Smooth muscle cell (in vitro differentiated cells): Measurements from ENCODE around the gene PFKL. TPM values are rescaled to one million over a fixed set of nuclear protein-coding genes. Genes with fewer than 3 reads are reported as not detected.

Experiments used
- DNase-seq: peaks from one replicate; lab custom pipeline; 2025; ENCODE audit not compliant: unreplicated experiment; lab: John Stamatoyannopoulos, UW
- H2AFZ ChIP-seq: fragments of 200-600 bp; sonication (generic); 2 replicates; pipeline ENCODE4 v1.6.0; 2016; ENCODE audit warnings: antibody characterized with exemption, low read depth, mild to moderate bottlenecking
- H3F3A ChIP-seq: fragments of 200-600 bp; sonication (generic); 2 replicates; pipeline ENCODE4 v1.6.0; 2017; ENCODE audit warnings: antibody characterized with exemption, low read depth
- H3K27ac ChIP-seq: fragments of 200-600 bp; sonication (generic); 2 replicates; pipeline ENCODE4 v1.5.1; 2016; ENCODE audit warnings: low read depth, mild to moderate bottlenecking
- H3K27me3 ChIP-seq: fragments of 200-600 bp; sonication (generic); 2 replicates; pipeline ENCODE4 v1.6.1; 2016; ENCODE audit warnings: low read depth, mild to moderate bottlenecking
- H3K36me3 ChIP-seq: fragments of 200-600 bp; sonication (generic); 2 replicates; pipeline ENCODE4 v1.5.1; 2016; ENCODE audit warnings: low read depth
- H3K4me1 ChIP-seq: fragments of 200-600 bp; sonication (generic); 2 replicates; pipeline ENCODE4 v1.5.1; 2016; ENCODE audit warnings: low read depth
- H3K4me2 ChIP-seq: fragments of 200-600 bp; sonication (generic); 2 replicates; pipeline ENCODE4 v1.6.0; 2016; ENCODE audit warnings: mild to moderate bottlenecking
- H3K4me3 ChIP-seq: fragments of 200-600 bp; sonication (generic); 2 replicates; pipeline ENCODE4 v1.5.1; 2016; ENCODE audit warnings: mild to moderate bottlenecking
- H3K79me2 ChIP-seq: fragments of 200-600 bp; sonication (generic); 2 replicates; pipeline ENCODE4 v1.6.0; 2016; ENCODE audit warnings: low read depth, mild to moderate bottlenecking
- H3K9ac ChIP-seq: fragments of 200-600 bp; sonication (generic); 2 replicates; pipeline ENCODE4 v1.6.0; 2016; ENCODE audit warnings: low read depth
- H3K9me3 ChIP-seq: fragments of 200-600 bp; sonication (generic); replicated peaks from 2 replicates; pipeline ENCODE4 v1.5.1; 2016; ENCODE audit warnings: low read depth
- H4K20me1 ChIP-seq: fragments of 200-600 bp; sonication (generic); 2 replicates; pipeline ENCODE4 v1.6.0; 2016; ENCODE audit warnings: low read depth
- WGBS: methylation state at CpG from one replicate; pipeline ENCODE4 v1.1.7; 2016; ENCODE audit warnings: low lambda C conversion rate; 5-methylcytosine and 5-hydroxymethylcytosine counted together
- polyA plus RNA-seq: library from polyadenylated mRNA; unstranded; fragments of >200 nt; fragmentation: Nextera tagmentation; extraction: Ambion mirVana; gene quantifications from 2 replicates; pipeline ENCODE4 v1.2.1, GENCODE V29; 2016
- total RNA-seq: library from RNA; depleted of rRNA; stranded (reverse); fragments of >200 nt; gene quantifications from 2 replicates; pipeline ENCODE4 v1.2.3, GENCODE V29; 2014
- TF ChIP-seq, protein P1 (sequence below): fragments of 200-600 bp; sonication (generic); IDR thresholded peaks from 2 replicates; pipeline ENCODE4 v1.5.1; 2017; ENCODE audit warnings: borderline replicate concordance, mild to moderate bottlenecking, antibody characterized with exemption; ENCODE audit not compliant: insufficient read depth, poor library complexity, severe bottlenecking

The PFKL gene
- total and polyA plus RNA-seq, 2 experiments from 2014 or later, result 51.4 to 162 TPM

DNA sequence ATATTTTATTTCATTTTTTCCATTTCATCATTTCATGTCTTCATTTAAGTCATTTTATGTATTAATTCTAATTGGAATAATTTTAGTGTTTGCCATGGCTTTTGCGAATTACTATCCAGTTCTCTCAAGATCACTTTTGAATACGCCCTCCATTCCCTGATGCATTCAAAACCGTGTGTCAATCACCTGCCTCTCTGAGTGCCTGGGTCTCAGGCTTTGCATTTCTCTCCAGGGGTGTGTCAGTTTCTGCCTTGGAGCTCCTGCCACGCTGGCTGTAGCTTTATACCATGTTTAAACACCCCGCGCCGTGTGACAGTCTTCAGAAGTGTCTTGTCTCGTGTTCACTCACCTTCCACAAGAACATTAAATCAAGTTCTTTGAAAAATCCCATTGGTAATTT is 30.8 kb upstream of the PFKL start:
- no peak overlapping the region for H3K27ac ChIP-seq
- no peak overlapping the region for H3K9ac ChIP-seq
- TF ChIP-seq, protein P1, sequence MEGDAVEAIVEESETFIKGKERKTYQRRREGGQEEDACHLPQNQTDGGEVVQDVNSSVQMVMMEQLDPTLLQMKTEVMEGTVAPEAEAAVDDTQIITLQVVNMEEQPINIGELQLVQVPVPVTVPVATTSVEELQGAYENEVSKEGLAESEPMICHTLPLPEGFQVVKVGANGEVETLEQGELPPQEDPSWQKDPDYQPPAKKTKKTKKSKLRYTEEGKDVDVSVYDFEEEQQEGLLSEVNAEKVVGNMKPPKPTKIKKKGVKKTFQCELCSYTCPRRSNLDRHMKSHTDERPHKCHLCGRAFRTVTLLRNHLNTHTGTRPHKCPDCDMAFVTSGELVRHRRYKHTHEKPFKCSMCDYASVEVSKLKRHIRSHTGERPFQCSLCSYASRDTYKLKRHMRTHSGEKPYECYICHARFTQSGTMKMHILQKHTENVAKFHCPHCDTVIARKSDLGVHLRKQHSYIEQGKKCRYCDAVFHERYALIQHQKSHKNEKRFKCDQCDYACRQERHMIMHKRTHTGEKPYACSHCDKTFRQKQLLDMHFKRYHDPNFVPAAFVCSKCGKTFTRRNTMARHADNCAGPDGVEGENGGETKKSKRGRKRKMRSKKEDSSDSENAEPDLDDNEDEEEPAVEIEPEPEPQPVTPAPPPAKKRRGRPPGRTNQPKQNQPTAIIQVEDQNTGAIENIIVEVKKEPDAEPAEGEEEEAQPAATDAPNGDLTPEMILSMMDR, result no peak
- H3K4me2 ChIP-seq, result no peak overlapping the region
- no peak overlapping the region for H2AFZ ChIP-seq
- no peaks in the 10 kb centered on the region for H3K36me3 ChIP-seq
- H4K20me1 ChIP-seq, result no peaks in the 10 kb centered on the region
- H3K79me2 ChIP-seq, result no peaks in the 10 kb centered on the region
- H3K9me3 ChIP-seq, result no peaks in the 10 kb centered on the region
- no peak overlapping the region for H3K4me3 ChIP-seq
- H3F3A ChIP-seq, result no peaks in the 10 kb centered on the region
- H3K4me1 ChIP-seq, result no peaks in the 10 kb centered on the region
- H3K27me3 ChIP-seq, result no peaks in the 10 kb centered on the region
- no peak for DNase-seq
- WGBS, result 90% methylated on average over 8 of the region's 8 CpGs

DNA sequence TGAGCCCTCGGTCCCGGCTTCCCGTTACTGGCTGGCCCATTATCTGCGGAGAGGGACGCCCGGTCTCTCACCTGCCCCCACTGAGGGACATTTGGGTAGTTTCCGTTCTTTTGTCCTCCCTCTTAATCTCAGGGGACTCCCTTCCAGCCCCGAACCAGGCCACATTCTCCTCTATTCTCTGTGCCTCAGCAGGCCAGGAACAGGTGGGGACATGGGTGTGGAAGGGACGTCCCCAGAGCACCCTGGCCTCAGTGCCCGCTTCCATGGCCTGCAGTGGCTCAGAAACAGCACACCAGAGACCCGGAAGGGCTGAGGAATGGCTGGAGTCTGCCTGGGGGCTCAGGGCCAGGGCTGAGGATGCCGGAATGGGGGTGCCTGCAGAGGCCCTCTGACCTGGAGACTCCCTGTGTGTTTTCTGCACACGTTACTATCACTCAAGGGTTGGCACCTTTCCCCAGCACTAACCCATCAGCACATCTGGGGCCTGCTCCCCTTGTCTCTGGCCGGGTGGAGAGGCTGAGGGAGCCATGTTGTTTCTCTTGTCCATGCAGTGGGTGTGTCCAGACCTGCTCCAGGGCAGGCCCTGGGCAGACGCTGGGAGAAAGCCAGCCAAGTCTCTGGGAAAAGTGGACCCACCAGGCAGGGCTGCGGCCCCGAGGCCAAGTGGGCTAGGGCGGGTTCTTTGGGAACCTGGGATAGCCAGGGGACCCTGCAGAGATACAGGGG is 28.1 kb upstream of the PFKL start:
- H3K9me3 ChIP-seq, result no peaks in the 10 kb centered on the region
- no peak overlapping the region for H3K27ac ChIP-seq
- H3K4me2 ChIP-seq, result no peak overlapping the region
- no peak overlapping the region for H3K4me3 ChIP-seq
- TF ChIP-seq, protein P1, result no peak
- H3K9ac ChIP-seq, result no peak overlapping the region
- H3K79me2 ChIP-seq, result no peaks in the 10 kb centered on the region
- no peaks in the 10 kb centered on the region for H3F3A ChIP-seq
- H3K27me3 ChIP-seq, result no peaks in the 10 kb centered on the region
- WGBS, result 90% methylated on average over 18 of the region's 18 CpGs
- no peak for DNase-seq
- no peaks in the 10 kb centered on the region for H3K36me3 ChIP-seq
- H3K4me1 ChIP-seq, result no peaks in the 10 kb centered on the region
- no peaks in the 10 kb centered on the region for H4K20me1 ChIP-seq
- no peak overlapping the region for H2AFZ ChIP-seq

DNA sequence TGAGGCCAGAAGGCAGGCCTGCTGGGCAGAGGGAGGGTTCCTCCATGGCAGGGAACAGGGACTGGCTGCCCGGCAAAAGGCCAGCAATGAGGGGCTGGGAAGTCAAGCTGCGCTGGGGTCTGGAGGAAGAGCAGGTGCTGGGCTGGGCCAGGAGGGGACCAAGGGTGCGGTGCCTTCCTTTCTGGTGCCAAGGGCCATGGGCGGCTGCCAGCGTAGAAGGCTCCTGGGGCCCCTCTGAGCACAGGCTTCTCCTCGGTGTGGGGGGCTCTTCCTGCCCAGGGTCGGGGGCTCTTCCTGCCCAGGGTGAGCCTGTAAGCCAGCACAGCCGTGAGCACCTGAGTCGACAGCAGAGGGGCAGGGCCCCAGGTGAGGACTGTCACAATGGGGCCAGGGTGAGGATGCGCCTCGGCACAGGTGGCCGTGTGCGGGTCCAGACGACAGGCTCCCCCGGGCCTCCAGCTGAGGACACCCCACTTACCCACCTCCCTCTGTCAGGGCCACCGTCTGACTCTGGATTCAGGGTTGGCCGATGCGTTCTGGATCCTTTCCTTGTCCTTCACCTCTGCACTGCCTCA is 27.5 kb upstream of the PFKL start:
- Histone ChIP-seq H3K4me1 (no peaks in the 10 kb centered on the region), H3K4me2 (no peak overlapping the region), H2AFZ (no peak overlapping the region), H3F3A (no peaks in the 10 kb centered on the region), H4K20me1 (no peaks in the 10 kb centered on the region), H3K27ac (no peak overlapping the region), H3K27me3 (no peaks in the 10 kb centered on the region), H3K36me3 (no peaks in the 10 kb centered on the region), H3K4me3 (no peak overlapping the region), H3K9ac (no peak overlapping the region), H3K79me2 (no peaks in the 10 kb centered on the region), H3K9me3 (no peaks in the 10 kb centered on the region)
- 89% methylated on average over 13 of the region's 18 CpGs for WGBS
- TF ChIP-seq, protein P1, result no peak
- DNase-seq, result no peak

DNA sequence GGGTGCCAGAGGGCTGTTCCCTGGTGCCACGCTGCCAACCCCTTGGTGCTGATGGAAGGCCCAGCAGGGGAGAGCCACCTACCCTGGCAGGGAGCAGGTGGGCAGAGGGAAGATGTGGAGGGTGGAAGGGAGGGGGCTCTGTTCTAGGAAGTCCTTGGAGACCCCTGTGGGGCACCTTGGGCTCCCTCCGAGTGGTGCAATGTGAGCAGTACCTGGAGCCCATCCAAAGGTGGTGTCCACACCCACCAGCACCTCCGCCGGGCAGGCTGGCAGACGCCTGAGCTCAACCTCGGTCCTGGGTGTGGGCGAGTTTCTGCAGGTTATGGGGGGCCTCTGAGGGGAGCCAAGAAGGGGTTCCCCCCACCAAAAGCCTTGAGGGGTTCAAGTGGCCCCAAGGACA is 26.8 kb upstream of the PFKL start:
- H3K27ac ChIP-seq, result no peak overlapping the region
- TF ChIP-seq, protein P1, result no peak
- H4K20me1 ChIP-seq, result no peaks in the 10 kb centered on the region
- H3K4me1 ChIP-seq, result no peaks in the 10 kb centered on the region
- H3K9ac ChIP-seq, result no peak overlapping the region
- no peaks in the 10 kb centered on the region for H3K27me3 ChIP-seq
- H3K9me3 ChIP-seq, result no peaks in the 10 kb centered on the region
- WGBS, result 88% methylated on average over 7 of the region's 7 CpGs
- H2AFZ ChIP-seq, result no peak overlapping the region
- no peak for DNase-seq
- H3K36me3 ChIP-seq, result no peaks in the 10 kb centered on the region
- H3K4me3 ChIP-seq, result no peak overlapping the region
- no peaks in the 10 kb centered on the region for H3F3A ChIP-seq
- H3K4me2 ChIP-seq, result no peak overlapping the region
- H3K79me2 ChIP-seq, result no peaks in the 10 kb centered on the region
